Measurements from ENCODE around the gene MORC3.

The MORC3 gene

DNA sequence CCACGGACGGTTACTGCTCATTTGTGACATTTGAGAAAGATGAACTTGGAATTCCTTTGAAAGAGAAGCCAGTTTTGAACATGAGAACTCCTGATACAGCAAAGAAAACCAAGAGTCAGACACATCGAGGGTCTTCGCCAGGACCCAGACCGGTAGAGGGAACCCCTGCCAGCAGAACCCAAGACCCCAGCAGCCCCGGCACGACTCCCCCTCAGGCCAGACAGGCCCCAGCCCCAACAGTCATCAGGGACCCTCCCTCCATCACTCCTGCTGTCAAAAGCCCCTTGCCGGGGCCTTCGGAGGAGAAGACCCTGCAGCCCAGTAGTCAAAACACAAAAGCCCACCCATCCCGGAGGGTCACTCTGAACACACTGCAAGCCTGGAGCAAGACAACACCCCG, 92.9 kb downstream of the MORC3 start:
- H3K4me1 ChIP-seq (ENCODE audit: insufficient read depth, low read length): 0 out of 2 replicates have a peak, but pooled peaks cover 4% of the 10 kb centered on the region
- no peaks in the 10 kb centered on the region for H3K9me3 ChIP-seq (ENCODE audit: insufficient read depth, low read depth, low read length)
- no peak overlapping the region for H3K9ac ChIP-seq (ENCODE audit: low read depth, low read length)
- H3K4me3 ChIP-seq (ENCODE audit: low read length): no peak overlapping the region
- peaks cover 57% of the 10 kb centered on the region for H3K36me3 ChIP-seq (ENCODE audit: insufficient read depth, low read length)
- H3K27ac ChIP-seq (ENCODE audit: low read depth, low read length): no peak overlapping the region
- WGBS: 94% methylated on average over 11 of the region's 11 CpGs
- no peaks in the 10 kb centered on the region for H3K27me3 ChIP-seq (ENCODE audit: insufficient read depth, low read length)

DNA sequence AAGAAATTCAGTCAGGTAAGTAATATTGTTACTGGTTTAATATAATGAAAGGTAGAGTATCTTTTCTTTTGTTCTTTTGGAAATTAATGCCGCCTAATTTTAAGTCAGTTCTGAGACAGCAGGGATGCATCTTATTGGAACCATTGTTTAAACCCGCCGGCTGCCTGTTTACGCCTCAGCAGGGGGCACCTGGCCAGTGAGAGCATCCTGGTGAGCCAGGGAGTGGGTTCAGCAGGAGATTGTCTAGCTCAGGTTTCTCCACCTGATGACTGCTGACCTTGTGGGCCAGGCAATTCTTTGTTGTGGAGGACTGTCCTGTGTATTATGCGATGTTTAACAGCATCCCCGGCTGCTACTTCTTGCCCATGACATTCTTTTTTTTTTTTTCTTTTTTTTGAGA, 95.4 kb downstream of the MORC3 start:
- Histone ChIP-seq H3K4me3 (ENCODE audit: low read length) (no peak overlapping the region), H3K36me3 (ENCODE audit: insufficient read depth, low read length) (peaks cover 51% of the 10 kb centered on the region), H3K27me3 (ENCODE audit: insufficient read depth, low read length) (no peaks in the 10 kb centered on the region), H3K4me1 (ENCODE audit: insufficient read depth, low read length) (0 out of 2 replicates have a peak, but pooled peaks cover 4% of the 10 kb centered on the region), H3K9me3 (ENCODE audit: insufficient read depth, low read depth, low read length) (no peaks in the 10 kb centered on the region), H3K9ac (ENCODE audit: low read depth, low read length) (no peak overlapping the region), H3K27ac (ENCODE audit: low read depth, low read length) (no peak overlapping the region)
- 66% methylated on average over 6 of the region's 6 CpGs for WGBS

DNA sequence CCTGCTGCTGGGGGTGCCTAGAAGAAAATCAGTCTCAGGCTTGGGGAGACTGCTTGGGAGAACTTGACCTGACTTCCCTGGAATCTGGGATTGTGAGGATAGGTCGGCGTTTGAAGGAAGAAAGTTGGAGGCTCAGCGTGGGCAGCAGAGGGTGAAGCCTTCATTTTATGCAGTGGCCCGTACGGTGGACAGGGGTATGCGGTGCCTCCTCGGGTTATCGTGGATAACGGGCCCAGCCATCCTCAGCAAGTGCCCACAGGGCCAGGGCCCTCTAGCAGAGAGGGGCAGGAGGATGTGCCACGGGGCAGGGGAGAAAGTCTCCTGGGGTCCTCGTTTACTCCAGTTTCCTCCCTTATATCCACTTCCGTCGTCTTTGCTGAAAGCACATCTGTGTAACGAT, 99.2 kb downstream of the MORC3 start:
- Histone ChIP-seq H3K4me3 (ENCODE audit: low read length) (no peak overlapping the region), H3K4me1 (ENCODE audit: insufficient read depth, low read length) (0 out of 2 replicates have a peak, but pooled peaks cover 4% of the 10 kb centered on the region), H3K36me3 (ENCODE audit: insufficient read depth, low read length) (peaks cover 22% of the 10 kb centered on the region), H3K9me3 (ENCODE audit: insufficient read depth, low read depth, low read length) (no peaks in the 10 kb centered on the region), H3K27ac (ENCODE audit: low read depth, low read length) (no peak overlapping the region), H3K9ac (ENCODE audit: low read depth, low read length) (no peak overlapping the region), H3K27me3 (ENCODE audit: insufficient read depth, low read length) (no peaks in the 10 kb centered on the region)
- WGBS: 92% methylated on average over 14 of the region's 14 CpGs

DNA sequence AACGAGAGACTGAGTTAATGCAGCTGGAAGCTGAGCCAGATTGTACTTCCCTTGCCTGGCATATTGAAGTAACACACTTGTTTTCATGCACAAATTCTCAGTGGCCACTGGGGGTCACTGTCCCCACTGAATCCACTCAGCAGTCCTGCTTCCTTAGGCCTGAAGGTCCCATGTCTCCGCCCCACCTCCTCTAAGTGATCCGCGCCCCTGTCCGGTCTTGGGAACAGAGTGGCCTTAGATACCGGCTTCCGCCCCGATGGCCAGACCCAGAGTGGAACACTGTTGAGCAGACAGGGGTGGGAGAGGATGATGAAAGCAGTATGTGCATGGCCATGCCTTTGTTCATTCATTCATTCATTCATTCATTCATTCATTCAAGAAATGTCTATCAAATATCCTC, 100.0 kb downstream of the MORC3 start:
- H3K27ac ChIP-seq (ENCODE audit: low read depth, low read length): no peak overlapping the region
- H3K36me3 ChIP-seq (ENCODE audit: insufficient read depth, low read length): peaks cover 19% of the 10 kb centered on the region

DNA sequence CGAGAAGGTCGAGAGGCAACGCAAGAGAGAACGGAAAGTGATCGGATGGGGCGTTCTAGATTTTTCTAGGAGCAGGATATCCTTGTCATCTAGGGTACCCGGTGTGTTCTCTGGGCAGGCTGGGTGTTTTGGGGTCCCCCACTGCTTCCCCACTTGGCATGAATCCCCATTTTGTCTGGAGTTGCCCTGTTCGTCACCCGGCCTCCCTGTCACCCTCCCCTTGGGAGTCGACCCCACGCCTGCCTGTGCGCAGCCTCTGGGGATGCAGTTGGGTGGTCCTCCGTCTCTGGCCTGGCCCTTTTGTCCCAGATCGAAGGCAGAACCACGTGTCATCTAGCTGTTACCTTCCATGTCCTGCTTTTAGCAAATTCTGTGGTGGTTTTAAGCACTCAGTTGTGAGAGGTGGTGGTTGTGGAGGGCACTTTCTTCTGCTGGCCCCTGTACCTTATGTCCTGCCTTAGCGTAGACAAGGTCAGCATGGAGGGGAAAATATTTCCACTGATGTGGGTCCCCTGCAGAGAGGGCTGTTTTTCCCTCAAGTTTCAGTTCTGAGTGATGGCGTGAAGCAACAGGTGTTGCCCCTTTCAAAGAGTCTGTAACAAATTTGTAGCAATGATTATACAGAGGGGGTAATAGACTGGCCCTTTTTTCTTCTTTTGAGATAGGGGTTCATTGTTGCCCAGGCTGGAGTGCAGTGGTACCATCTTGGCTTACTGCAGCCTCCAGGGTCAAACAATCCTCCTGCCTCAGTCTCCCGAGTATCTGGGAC, 100.8 kb downstream of the MORC3 start:
- no peaks in the 10 kb centered on the region for H3K4me1 ChIP-seq (ENCODE audit: insufficient read depth, low read length)
- no peak overlapping the region for H3K9ac ChIP-seq (ENCODE audit: low read depth, low read length)
- 96% methylated on average over 18 of the region's 18 CpGs for WGBS
- H3K27me3 ChIP-seq (ENCODE audit: insufficient read depth, low read length): no peaks in the 10 kb centered on the region
- H3K9me3 ChIP-seq (ENCODE audit: insufficient read depth, low read depth, low read length): no peaks in the 10 kb centered on the region
- peaks cover 17% of the 10 kb centered on the region for H3K36me3 ChIP-seq (ENCODE audit: insufficient read depth, low read length)
- H3K4me3 ChIP-seq (ENCODE audit: low read length): no peak overlapping the region
- H3K27ac ChIP-seq (ENCODE audit: low read depth, low read length): no peak overlapping the region

More for the DNA sequence above, 100.0 kb downstream of the MORC3 start:
- Histone ChIP-seq H3K9me3 (ENCODE audit: insufficient read depth, low read depth, low read length) (no peaks in the 10 kb centered on the region), H3K4me3 (ENCODE audit: low read length) (no peak overlapping the region), H3K9ac (ENCODE audit: low read depth, low read length) (no peak overlapping the region), H3K27me3 (ENCODE audit: insufficient read depth, low read length) (no peaks in the 10 kb centered on the region), H3K4me1 (ENCODE audit: insufficient read depth, low read length) (0 out of 2 replicates have a peak, but pooled peaks cover 1% of the 10 kb centered on the region)
- 52% methylated on average over 8 of the region's 8 CpGs for WGBS

DNA sequence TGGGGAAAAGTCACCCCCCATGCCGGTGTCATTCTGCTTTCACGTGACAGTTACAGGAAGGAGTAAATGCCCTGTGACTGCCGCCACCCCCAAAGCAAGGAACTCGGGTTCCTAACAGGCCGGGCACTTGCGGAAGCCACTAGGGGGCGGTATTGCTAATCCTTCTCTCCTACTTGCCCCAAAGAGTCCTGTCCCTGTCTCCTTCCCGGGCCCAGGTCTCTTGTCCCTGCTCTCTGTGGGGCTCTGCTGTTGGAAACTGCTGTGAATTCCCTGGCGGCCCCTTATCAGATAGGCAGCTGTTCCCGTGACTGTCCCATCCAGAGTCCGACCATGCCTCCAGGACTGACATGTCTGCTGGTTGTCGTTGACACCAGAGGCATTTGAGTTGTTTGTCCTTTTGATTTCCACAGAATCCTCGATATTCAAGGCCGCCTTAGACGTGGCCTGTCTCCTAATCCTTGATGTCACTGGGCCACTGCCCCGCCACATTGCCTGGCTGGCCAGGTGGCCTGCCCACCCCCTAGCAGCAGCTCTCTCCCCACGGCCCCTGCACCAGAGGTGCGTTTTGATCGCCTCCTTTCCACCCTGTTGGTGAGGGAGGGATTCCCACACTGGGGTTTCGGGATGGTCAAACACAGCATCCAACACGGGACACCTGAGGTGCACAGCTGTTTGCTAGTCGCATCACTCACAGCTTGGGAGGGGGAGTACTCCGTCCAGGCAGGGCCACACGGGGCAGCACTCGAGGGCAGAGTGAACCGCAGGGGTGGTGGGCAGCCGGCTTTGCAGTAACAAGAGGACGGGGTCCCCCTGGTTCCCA, 102.5 kb downstream of the MORC3 start:
- Histone ChIP-seq H3K4me3 (ENCODE audit: low read length) (no peak overlapping the region), H3K27ac (ENCODE audit: low read depth, low read length) (no peak overlapping the region), H3K9me3 (ENCODE audit: insufficient read depth, low read depth, low read length) (no peaks in the 10 kb centered on the region), H3K27me3 (ENCODE audit: insufficient read depth, low read length) (no peaks in the 10 kb centered on the region), H3K9ac (ENCODE audit: low read depth, low read length) (no peak overlapping the region), H3K4me1 (ENCODE audit: insufficient read depth, low read length) (no peaks in the 10 kb centered on the region), H3K36me3 (ENCODE audit: insufficient read depth, low read length) (peaks cover 4% of the 10 kb centered on the region; the same call in 1 of the 2 replicates)
- WGBS: 71% methylated on average over 27 of the region's 28 CpGs

DNA sequence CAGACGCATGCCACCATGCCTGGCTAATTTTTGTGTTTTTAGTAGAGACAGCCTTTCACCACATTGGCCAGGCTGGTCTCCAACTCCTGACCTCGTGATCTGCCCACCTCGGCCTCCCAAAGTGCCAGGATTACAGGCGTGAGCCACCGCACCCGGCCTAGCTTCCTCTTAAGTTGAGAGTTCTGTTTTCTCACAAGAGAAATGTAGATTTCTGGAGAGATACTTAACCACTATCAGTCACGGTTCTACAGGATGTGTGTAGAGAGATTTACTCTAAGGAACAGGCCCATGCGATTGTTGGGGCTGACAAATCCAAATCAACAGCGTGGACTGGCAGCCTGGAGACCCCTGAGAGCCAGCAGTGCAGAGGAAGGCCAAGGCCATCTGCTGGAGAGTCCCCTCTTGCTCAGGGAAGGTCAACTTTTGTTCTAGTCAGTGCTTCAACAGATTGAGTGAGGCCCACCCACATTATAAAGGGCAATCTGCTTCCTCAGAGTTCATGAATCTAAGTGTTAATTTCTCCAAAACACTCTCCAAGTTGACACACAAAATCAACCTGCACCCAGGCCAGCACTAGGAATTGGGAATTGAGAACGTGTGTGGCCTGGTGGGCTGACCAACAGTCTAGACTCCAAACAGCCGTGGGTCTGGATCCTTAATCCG, 103.9 kb downstream of the MORC3 start:
- WGBS: 96% methylated on average over 12 of the region's 12 CpGs
- Histone ChIP-seq H3K4me3 (ENCODE audit: low read length) (no peak overlapping the region), H3K27me3 (ENCODE audit: insufficient read depth, low read length) (no peaks in the 10 kb centered on the region), H3K27ac (ENCODE audit: low read depth, low read length) (no peak overlapping the region), H3K36me3 (ENCODE audit: insufficient read depth, low read length) (no peaks in the 10 kb centered on the region), H3K4me1 (ENCODE audit: insufficient read depth, low read length) (no peaks in the 10 kb centered on the region), H3K9ac (ENCODE audit: low read depth, low read length) (no peak overlapping the region), H3K9me3 (ENCODE audit: insufficient read depth, low read depth, low read length) (no peaks in the 10 kb centered on the region)

DNA sequence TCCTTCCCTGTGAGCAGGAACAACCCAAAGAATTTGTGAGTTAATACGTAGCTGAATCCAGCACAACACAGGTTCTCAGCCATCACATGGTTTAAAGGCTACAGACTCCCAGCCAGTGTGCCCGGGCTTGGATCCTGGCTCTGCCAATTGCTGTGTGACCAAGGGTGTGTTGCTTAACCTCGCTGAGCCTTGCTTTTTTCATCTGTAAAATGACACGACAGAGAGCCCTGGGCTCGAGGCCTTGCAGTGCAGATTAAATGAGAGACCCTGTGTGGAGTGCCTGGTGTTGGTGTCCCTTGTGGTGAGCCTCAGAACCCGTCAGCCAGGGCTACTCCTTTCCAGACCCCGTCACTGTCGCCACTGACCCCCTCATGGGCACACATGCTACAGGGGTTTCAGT, 104.6 kb downstream of the MORC3 start:
- Histone ChIP-seq H3K27me3 (ENCODE audit: insufficient read depth, low read length) (no peaks in the 10 kb centered on the region), H3K36me3 (ENCODE audit: insufficient read depth, low read length) (no peaks in the 10 kb centered on the region), H3K4me3 (ENCODE audit: low read length) (no peak overlapping the region), H3K27ac (ENCODE audit: low read depth, low read length) (no peak overlapping the region), H3K9ac (ENCODE audit: low read depth, low read length) (no peak overlapping the region), H3K9me3 (ENCODE audit: insufficient read depth, low read depth, low read length) (no peaks in the 10 kb centered on the region), H3K4me1 (ENCODE audit: insufficient read depth, low read length) (no peaks in the 10 kb centered on the region)
- 88% methylated on average over 8 of the region's 8 CpGs for WGBS

DNA sequence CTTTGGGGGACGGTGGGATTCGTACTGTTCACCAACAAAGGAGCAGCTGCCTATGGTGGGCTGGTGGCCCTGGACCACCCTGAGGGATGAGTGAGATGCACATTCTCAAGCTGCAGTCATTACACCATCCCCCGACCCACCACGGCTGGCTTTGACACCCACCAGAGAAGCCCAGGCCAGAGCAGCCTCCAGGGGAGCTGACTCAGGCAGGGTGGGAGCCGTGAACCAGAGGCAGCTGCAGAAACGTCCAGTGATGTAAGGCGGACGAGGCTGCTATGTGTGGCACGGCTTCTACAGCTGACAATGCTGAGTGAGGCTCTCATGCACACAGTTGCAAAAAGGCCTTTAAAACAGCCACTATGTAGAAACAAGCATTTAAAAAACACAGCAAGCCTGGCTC, 105.3 kb downstream of the MORC3 start:
- Histone ChIP-seq H3K27me3 (ENCODE audit: insufficient read depth, low read length) (no peaks in the 10 kb centered on the region), H3K9ac (ENCODE audit: low read depth, low read length) (no peak overlapping the region), H3K36me3 (ENCODE audit: insufficient read depth, low read length) (no peaks in the 10 kb centered on the region), H3K27ac (ENCODE audit: low read depth, low read length) (no peak overlapping the region), H3K4me3 (ENCODE audit: low read length) (no peak overlapping the region), H3K9me3 (ENCODE audit: insufficient read depth, low read depth, low read length) (no peaks in the 10 kb centered on the region), H3K4me1 (ENCODE audit: insufficient read depth, low read length) (no peaks in the 10 kb centered on the region; the same call in 1 of the 2 replicates)
- WGBS: 86% methylated on average over 9 of the region's 9 CpGs

Measured in HUES64 (cell line).